ENCODE data around the gene ZBTB40.

Gene ZBTB40, protein sequence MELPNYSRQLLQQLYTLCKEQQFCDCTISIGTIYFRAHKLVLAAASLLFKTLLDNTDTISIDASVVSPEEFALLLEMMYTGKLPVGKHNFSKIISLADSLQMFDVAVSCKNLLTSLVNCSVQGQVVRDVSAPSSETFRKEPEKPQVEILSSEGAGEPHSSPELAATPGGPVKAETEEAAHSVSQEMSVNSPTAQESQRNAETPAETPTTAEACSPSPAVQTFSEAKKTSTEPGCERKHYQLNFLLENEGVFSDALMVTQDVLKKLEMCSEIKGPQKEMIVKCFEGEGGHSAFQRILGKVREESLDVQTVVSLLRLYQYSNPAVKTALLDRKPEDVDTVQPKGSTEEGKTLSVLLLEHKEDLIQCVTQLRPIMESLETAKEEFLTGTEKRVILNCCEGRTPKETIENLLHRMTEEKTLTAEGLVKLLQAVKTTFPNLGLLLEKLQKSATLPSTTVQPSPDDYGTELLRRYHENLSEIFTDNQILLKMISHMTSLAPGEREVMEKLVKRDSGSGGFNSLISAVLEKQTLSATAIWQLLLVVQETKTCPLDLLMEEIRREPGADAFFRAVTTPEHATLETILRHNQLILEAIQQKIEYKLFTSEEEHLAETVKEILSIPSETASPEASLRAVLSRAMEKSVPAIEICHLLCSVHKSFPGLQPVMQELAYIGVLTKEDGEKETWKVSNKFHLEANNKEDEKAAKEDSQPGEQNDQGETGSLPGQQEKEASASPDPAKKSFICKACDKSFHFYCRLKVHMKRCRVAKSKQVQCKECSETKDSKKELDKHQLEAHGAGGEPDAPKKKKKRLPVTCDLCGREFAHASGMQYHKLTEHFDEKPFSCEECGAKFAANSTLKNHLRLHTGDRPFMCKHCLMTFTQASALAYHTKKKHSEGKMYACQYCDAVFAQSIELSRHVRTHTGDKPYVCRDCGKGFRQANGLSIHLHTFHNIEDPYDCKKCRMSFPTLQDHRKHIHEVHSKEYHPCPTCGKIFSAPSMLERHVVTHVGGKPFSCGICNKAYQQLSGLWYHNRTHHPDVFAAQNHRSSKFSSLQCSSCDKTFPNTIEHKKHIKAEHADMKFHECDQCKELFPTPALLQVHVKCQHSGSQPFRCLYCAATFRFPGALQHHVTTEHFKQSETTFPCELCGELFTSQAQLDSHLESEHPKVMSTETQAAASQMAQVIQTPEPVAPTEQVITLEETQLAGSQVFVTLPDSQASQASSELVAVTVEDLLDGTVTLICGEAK

DNA sequence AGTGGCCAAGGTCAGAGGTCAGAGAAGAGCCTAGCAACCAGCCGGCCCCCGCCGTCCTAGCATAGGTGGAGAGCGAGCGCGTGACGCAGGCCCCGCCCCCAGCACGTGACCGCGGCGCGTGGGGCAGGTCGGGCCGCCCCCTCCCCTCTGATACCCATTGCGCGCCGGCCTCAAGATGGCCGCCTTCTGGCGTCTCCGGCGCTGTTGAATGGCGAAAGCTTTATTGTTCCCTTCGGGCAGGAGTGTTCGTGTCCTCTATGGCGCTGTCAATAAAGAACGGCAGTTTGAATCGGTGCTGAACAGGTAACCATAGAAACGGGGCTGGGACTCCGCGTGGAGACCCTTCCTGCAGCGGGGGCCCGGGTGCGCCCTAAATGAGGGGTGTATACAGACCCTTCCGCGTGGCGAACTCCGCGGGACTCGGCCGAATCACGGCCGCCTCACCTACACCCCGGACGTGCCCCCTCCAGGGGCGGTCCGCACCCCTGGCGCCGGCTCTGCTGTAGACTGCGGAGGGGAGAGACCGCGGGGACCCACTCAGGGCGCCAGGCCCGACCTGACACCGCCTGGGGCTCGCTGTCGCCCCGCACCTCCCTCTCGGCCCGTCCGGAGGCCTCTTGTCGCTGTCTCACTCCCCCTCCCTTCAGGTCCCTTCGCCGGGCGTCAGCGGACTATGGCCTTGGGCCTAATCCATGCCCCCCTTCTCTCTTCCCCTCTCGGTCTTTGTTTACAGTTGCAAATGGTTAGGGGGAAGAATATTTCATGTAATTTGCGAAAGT lies at the start of gene ZBTB40:
TSS of gene ZBTB40 (plus strand) at position 150 of the 779 bp plus-strand sequence. CDS start 38,098 bp downstream, outside the sequence.
- peak; percentile 99 for DNase-seq

DNA sequence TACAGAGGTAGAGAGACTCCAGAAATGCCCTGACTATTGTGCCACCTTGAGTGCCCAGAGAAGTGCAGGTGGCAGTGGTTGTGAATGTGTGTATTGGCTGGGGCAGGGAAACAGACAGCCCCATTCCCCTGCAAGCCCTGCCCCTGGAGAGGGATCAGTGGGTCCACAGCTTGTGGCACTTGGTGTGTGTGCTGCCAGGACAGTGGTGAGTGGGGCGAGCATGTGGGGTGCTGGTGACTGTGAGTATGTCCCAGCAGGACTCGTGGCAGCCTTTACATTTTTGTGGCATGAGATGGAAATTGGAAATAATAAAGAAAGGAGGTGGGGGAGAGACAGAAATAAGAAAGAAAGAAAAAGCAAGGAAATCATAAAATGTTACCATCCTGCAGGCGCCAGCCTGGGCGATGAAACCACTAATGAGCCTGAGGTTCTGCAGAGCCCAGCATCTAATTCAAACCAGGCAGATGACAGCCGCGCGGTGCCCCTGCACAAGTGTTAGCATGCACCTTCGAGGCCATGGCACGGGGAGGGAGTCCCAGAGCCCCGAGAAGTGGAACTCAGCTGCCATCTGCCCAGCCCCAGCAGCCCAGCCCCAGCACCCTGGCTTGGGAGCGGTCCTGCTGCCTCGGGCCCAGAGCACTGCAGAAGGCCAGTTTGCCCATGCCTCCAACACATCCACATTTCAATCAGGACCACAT lies 49.1 kb upstream of the ZBTB40 start:
- no peak for DNase-seq

GRCh38 chr1:22404486-22404885 lies 47.2 kb upstream of the ZBTB40 start:
- no peak for DNase-seq

GRCh38 chr1:22406722-22407495 lies 44.7 kb upstream of the ZBTB40 start:
- DNase-seq: no peak

- DNase-seq: no peak
Observed at GRCh38 chr1:22408230-22408629, 43.4 kb upstream of the ZBTB40 start.

- no peak for DNase-seq
Observed at GRCh38 chr1:22410401-22410800, 41.2 kb upstream of the ZBTB40 start.

GRCh38 chr1:22410928-22411495 lies 40.6 kb upstream of the ZBTB40 start:
- no peak for DNase-seq

- no peak for DNase-seq
Observed at GRCh38 chr1:22411589-22411988, 40.1 kb upstream of the ZBTB40 start.

DNA sequence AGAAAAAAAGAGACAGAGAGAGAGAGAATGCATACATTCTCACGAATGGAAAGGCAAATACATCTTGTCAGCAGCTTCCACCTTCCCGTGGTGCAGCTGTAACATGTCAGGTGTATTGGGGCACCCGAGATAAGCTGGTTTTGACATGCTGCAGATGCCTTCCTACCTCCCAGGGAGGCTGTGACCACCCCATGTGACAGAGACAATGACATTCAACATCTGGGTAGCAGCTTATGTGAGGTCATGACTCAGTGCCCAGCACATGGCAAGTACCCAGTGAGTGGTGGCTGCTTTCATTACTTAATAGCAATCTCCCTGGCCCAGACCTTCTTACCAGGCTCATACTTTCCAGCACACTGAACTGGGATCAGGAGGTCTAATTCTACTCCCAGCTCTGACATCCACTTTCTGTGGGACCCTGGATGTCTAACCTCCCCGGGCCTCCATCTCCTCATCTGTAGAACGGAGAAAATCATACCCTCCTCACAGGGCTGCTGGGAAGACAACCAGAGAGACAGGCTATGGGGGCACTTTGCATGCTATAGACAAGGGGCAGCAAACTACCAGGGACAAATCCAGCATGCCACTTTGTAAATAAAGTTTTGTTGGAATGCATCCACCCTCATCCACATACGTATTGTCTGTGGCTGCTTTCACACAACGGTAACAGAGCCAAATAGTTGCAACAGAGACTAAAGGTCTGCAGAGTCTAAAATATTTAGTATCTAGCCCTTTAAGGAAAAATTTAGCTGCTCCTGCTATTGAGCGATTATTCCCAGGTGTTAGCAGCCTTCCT lies 38.5 kb upstream of the ZBTB40 start:
- DNase-seq: peak; percentile 91

- DNase-seq: peak; percentile 87
Observed at GRCh38 chr1:22413799-22414198, 37.9 kb upstream of the ZBTB40 start.

- peak; percentile 99 for DNase-seq
Observed at GRCh38 chr1:22414244-22414751, 37.4 kb upstream of the ZBTB40 start.

DNA sequence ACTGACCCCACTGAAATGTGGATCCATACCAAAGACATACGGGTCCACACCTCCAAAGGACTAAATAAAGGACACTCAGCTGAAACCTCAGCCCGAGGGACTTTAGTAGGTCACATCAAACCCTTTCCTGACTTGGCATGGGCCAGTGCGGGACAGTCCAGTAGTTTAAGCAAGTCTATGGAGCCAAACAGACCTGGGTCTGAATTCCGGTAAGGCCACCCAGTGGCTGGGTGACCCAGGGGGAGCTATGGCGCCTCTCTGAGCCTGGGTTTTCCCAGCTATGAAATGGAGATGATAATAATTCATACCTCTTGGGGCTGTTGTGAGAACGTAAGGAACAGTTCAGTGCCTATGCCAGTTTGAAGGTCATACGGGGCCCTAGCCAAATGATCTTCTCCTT lies 36.2 kb upstream of the ZBTB40 start:
- DNase-seq: peak; percentile 39

DNA sequence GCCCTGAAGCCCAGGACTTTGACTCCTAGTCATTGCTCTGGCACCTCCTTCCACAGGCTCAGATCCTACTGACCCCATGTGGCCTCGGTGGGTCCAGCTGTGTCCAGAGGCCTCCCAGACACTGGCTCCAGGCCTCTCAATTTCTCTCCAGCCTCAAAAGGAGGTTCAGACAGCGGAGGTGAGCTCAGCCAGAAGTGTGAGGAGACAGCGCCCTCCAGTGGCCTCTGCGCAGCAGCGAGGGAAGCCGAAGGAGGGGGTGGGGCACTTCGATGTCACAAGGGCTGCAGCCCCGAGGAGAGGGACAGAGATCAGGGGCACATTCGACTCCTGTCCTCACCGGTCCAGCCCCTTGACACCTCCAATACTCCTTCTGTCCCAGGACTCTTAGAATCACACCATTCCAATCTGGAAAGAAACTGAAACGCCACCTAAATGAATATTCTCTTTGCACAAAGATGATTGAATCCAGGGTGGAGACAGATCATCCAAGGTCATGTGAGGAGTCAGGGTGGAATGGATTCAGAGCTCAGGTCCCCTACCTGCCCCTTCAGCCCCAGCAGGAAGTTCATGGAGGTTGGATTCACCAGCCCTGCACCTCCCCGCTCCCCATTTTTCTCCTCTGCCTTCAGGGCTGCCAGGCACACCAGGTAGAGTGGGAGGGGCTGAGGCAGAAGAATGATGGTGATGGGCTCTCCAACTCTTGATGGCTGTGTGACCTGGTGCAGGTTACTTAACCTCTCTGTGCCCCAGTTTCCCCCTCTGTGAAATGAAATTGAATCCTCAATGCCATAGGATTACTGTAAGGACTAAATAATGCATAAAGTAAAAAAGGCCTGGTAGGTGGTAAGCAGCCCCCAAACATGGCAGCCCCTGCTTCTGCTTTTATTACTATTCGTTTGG lies 34.8 kb upstream of the ZBTB40 start:
- DNase-seq: peak; percentile 92

DNA sequence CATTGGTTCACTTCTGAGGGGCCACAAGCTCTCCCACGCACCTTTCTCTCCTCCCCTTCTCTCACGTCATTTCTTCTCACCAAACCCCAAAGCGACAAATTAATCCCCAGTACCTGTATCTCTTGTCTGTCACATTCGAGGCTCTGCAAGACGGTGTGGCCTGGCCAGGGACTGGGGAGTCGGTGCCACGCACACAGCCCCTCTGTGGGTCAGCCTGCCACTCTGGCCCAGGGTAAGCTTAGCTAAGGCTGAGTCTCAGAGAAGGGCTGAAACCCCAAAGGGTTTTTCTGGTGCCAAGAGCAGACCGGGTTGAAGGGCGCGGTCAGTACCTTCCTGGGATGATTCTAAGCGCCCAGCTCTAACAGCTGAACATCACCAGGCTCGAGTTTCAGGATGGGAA lies 34.2 kb upstream of the ZBTB40 start:
- no peak for DNase-seq

DNA sequence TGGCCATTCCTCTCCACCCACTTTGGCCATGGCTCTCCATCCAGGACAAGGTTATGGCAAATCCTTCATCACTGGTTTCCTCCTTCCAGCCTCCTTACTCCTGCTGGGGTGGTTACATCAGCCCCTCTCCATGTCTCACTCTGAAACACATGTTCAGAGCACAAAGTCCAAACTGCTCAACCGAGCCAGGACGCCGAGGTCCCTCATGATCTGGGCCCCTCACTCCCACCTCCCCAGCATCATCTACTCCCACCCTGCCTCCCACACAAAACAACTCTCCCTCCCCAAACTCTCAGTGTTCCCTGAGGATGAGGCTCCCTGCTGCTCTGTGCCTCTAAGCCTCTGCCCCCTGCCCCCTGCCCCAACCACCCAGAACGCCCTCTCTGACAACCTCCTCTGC lies 33.3 kb upstream of the ZBTB40 start:
- DNase-seq: no peak

DNA sequence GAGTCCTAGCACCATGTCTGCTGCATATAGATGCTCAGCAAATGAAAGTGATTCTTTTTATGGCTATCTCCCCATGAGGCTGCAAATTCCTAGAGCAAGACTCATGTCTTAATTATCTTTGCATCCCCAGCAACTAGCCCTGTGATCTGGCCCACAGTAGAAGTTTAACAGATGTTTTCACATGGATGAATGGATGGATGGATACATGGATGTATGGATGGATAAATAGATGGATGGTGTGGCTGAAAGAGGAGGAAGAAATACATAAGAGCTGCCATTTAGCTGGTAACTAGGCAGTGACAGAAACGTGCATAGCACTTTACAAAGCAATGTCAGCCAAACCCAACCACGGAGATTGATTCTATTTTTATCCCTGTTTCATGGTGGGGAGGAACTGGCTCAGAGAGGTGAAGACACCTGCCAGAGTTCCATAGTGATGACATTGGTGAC lies 32.7 kb upstream of the ZBTB40 start:
- peak; percentile 62 for DNase-seq

DNA sequence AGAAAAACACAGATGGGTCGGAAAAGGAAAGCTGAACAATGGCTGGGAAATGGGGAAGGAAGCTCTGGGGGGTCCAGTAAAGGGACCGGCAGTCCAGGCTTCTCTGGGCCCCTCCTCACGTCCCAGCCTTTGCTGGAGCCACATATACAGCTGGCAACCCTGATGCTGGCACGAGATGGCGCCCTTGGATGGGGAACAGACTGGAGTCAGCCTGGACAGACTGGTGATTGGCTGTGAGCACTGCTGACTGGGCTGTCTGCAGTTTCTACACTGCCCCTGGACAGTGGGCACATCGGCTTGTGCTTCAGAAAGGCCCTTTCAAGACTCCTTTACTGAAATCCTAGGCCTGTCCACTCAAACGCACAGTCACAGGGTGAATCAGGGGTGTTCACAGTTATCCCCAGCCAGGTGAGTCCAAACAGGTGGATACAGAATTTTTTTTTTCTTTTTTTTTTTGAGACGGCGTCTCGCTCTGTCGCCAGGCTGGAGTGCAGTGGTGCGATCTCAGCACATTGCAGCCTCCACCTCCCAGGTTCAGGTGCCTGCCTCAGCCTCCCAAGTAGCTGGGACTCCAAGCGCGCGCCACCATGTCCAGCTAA lies 31.1 kb upstream of the ZBTB40 start:
- DNase-seq: peak; percentile 93

DNA sequence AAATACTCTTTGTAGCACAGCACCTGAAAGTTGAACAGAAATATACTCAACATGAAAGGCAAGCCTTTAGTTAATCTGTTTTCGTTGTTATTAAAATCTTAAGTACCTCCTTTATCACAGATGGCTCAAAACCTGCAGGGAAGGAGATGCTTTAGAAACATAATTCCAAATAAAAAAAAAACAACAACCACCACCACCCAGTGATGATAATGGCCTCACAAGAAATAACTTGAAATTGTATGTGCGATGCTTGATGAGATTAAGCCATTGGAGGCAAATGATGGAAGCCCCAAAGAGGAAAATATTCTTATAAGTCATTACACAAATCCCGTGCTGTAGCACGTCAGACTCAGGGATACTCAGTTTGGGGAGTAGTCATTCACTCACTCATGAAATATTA lies 24.9 kb upstream of the ZBTB40 start:
- no peak for DNase-seq

Measured in DMS53 (cell line).